ENCODE results near the gene HS3ST4. TPM values are rescaled to one million over a fixed set of nuclear protein-coding genes. Genes with fewer than 3 reads are reported as not detected.

Gene HS3ST4
- total and polyA plus RNA-seq, 2 of the 8 experiments (the other 6 are each of a cell fraction or from before 2014, with no cell fraction given): 1.9 to 3.3 TPM

- Histone ChIP-seq H4K91ac (replicated peaks; ENCODE audit: insufficient read length, low read length) (no peak overlapping the region), H3K27ac (ENCODE audit: low read depth, low read length) (no peak overlapping the region), H3K79me2 (ENCODE audit: control insufficient read depth in 1 of 2, insufficient read depth in 2 of 2, low read length in 2 of 2) (no peaks in the 10 kb centered on the region), H3K9me3 (ENCODE audit: insufficient read depth in 2 of 2, low read depth in 1 of 2, low read length in 1 of 2) (no peaks in the 10 kb centered on the region), H3K14ac (ENCODE audit: insufficient read length) (no peak overlapping the region), H4K20me1 (replicated peaks in 1 of 2; ENCODE audit: control insufficient read depth in 1 of 2, insufficient read depth in 2 of 2, low read length in 2 of 2) (no peaks in the 10 kb centered on the region), H3K9ac (replicated peaks in 1 of 4; ENCODE audit: extremely low read depth in 1 of 4, low read depth in 3 of 4, low read length in 3 of 4) (no peak overlapping the region), H3K23me2 (ENCODE audit: low read depth, low read length) (no peaks in the 10 kb centered on the region; the same call in 1 of the 2 replicates), H3K4ac (replicated peaks; ENCODE audit: insufficient read length, low read depth, low read length) (no peak overlapping the region), H2BK5ac (ENCODE audit: low read depth, low read length) (no peak overlapping the region), H3K4me1 (replicated peaks in 1 of 4; ENCODE audit: control insufficient read depth in 3 of 4, insufficient read depth in 4 of 4, low read length in 3 of 4) (no peaks in the 10 kb centered on the region), H3K4me3 (ENCODE audit: extremely low read depth in 1 of 4, insufficient read depth in 2 of 4, low read depth in 3 of 4, low read length in 4 of 4) (no peak overlapping the region), H3K79me1 (ENCODE audit: low read depth, low read length) (no peaks in the 10 kb centered on the region), H3K36me3 (ENCODE audit: control insufficient read depth in 2 of 4, insufficient read depth in 4 of 4, low read length in 3 of 4) (no peaks in the 10 kb centered on the region), H2BK120ac (replicated peaks; ENCODE audit: low read depth, low read length) (no peak overlapping the region), H2AK5ac (ENCODE audit: low read depth, low read length) (no peak overlapping the region), H3K4me2 (ENCODE audit: insufficient read depth in 1 of 2, low read depth in 2 of 2, low read length in 2 of 2) (no peak overlapping the region), H4K5ac (ENCODE audit: insufficient read length, low read depth, low read length) (no peak overlapping the region), H3K23ac (ENCODE audit: insufficient read length) (no peak overlapping the region), H2AFZ (ENCODE audit: low read length) (no peak overlapping the region), H4K8ac (ENCODE audit: extremely low read depth, insufficient read depth, low read length) (no peak overlapping the region), H3K18ac (ENCODE audit: extremely low read depth, low read length) (no peak overlapping the region), H3K56ac (replicated peaks; ENCODE audit: insufficient read length, low read depth, low read length) (no peak overlapping the region), H2BK15ac (ENCODE audit: low read length) (no peak overlapping the region), H3K27me3 (replicated peaks in 1 of 4; ENCODE audit: control insufficient read depth in 3 of 4, extremely low read depth in 1 of 4, insufficient read depth in 3 of 4, low read length in 3 of 4) (no peaks in the 10 kb centered on the region), H2BK20ac (ENCODE audit: low read length) (no peak overlapping the region), H2BK12ac (ENCODE audit: low read depth, low read length) (no peak overlapping the region)
- WGBS, 2 experiments (ENCODE audit: extremely low coverage in 1 of 2, insufficient coverage in 1 of 2, insufficient read length in 1 of 2, insufficient replicate concordance in 2 of 2, low coverage in 1 of 2, low lambda C conversion rate in 2 of 2, missing lambda C conversion rate in 1 of 2): 72% methylated on average over 4 of the region's 4 CpGs; no CpG with 5 or more reads in 1 of the 2 experiments
- ChIA-PET CTCF (ENCODE audit: partially characterized antibody) (interaction anchor here (1.1 to 1.8 kb wide), 2 partner anchors 11 to 19 kb away, joined by 4 to 6 read pairs; no protein-coding TSS in a partner anchor), POLR2A (ENCODE audit: partially characterized antibody) (no interaction called here)
- no peak for DNase-seq (ENCODE audit: low read depth in 1 of 2, low spot score in 2 of 2)
- no peak for FAIRE-seq
- TF ChIP-seq SAP30 (IDR thresholded peaks at IDR 0.05; ENCODE audit: insufficient read depth, insufficient replicate concordance, low read length) (no peak), SUZ12 (IDR thresholded peaks at IDR 0.05; ENCODE audit: low read length) (no peak), BACH1 (IDR thresholded peaks at IDR 0.05; ENCODE audit: low read length) (no peak), KDM4A (IDR thresholded peaks at IDR 0.05; ENCODE audit: low read depth, low read length, severe bottlenecking) (no peak), CEBPB (IDR thresholded peaks at IDR 0.05; ENCODE audit: low read depth, low read length) (no peak), TBP (IDR thresholded peaks at IDR 0.05; ENCODE audit: low read depth, low read length) (no peak), RAD21 (IDR thresholded peaks at IDR 0.05 in 1 of 2, conservative IDR thresholded peaks at IDR 0.05 in 1 of 2; ENCODE audit: low read depth in 2 of 2, low read length in 2 of 2) (no peak), POLR2AphosphoS5 (IDR thresholded peaks at IDR 0.05; ENCODE audit: low read depth, low read length) (no peak), CHD1 (IDR thresholded peaks at IDR 0.05; ENCODE audit: low read depth, low read length) (no peak), RNF2 (IDR thresholded peaks at IDR 0.05; ENCODE audit: borderline replicate concordance, low read depth, low read length, missing control alignments, poor library complexity, severe bottlenecking) (no peak), GABPA (IDR thresholded peaks at IDR 0.05; ENCODE audit: borderline replicate concordance, insufficient read depth, low read length) (no peak)
- TF ChIP-seq, protein P1, sequence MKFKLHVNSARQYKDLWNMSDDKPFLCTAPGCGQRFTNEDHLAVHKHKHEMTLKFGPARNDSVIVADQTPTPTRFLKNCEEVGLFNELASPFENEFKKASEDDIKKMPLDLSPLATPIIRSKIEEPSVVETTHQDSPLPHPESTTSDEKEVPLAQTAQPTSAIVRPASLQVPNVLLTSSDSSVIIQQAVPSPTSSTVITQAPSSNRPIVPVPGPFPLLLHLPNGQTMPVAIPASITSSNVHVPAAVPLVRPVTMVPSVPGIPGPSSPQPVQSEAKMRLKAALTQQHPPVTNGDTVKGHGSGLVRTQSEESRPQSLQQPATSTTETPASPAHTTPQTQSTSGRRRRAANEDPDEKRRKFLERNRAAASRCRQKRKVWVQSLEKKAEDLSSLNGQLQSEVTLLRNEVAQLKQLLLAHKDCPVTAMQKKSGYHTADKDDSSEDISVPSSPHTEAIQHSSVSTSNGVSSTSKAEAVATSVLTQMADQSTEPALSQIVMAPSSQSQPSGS (IDR thresholded peaks at IDR 0.05; ENCODE audit: low read length): no peak
Observed at GRCh38 chr16:25785361-25785760, 93.6 kb downstream of the HS3ST4 start.
